ENCODE results near the gene CCDC32. TPM values are rescaled to one million over a fixed set of nuclear protein-coding genes. Genes with fewer than 3 reads are reported as not detected.

CCDC32 gene
- total and polyA plus RNA-seq, 2 of the 8 experiments (the other 6 are each of a cell fraction or from before 2014, with no cell fraction given) = 8.9 to 12.1 TPM

DNA sequence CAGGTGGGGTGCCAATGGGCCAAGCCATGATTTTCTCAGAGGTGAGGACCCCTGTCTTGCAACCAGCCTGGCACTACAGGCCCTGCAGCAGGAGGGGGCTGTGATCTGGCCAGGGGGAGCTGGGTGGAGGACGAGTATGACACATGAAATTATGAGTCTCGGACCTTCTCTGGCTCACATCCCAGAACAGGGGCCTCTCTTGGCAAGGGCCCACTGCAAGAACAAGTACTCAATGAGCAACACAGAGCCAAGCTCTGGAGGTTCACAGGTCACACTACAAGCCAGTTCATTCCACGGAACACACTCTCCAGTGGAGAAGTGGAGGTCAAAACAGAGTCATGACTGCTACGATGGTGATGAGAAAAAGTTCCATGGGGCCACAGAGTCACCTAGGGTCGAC is 28.3 kb downstream of the CCDC32 start (continued):
- TF ChIP-seq NANOG (IDR thresholded peaks at IDR 0.05; ENCODE audit: insufficient read depth, low read depth, low read length, poor library complexity, severe bottlenecking) = no peak
- no peak for TF ChIP-seq CTBP2 (IDR thresholded peaks at IDR 0.05; ENCODE audit: borderline replicate concordance, insufficient read depth, insufficient read length, low read length)
- TF ChIP-seq RNF2 (IDR thresholded peaks at IDR 0.05; ENCODE audit: borderline replicate concordance, low read depth, low read length, missing control alignments, poor library complexity, severe bottlenecking) = no peak
- no peak for TF ChIP-seq SIX5 (IDR thresholded peaks at IDR 0.05; ENCODE audit: low read depth, low read length)
- TF ChIP-seq TEAD4 (IDR thresholded peaks at IDR 0.05; ENCODE audit: low read depth, low read length) = no peak
